ENCODE data around the gene VEGFB. TPM values are rescaled to one million over a fixed set of nuclear protein-coding genes. Genes with fewer than 3 reads are reported as not detected.

The VEGFB gene
- total RNA-seq, 4 donors from 2014 or later, result 33.6 to 87.5 (median 58.2) TPM

DNA sequence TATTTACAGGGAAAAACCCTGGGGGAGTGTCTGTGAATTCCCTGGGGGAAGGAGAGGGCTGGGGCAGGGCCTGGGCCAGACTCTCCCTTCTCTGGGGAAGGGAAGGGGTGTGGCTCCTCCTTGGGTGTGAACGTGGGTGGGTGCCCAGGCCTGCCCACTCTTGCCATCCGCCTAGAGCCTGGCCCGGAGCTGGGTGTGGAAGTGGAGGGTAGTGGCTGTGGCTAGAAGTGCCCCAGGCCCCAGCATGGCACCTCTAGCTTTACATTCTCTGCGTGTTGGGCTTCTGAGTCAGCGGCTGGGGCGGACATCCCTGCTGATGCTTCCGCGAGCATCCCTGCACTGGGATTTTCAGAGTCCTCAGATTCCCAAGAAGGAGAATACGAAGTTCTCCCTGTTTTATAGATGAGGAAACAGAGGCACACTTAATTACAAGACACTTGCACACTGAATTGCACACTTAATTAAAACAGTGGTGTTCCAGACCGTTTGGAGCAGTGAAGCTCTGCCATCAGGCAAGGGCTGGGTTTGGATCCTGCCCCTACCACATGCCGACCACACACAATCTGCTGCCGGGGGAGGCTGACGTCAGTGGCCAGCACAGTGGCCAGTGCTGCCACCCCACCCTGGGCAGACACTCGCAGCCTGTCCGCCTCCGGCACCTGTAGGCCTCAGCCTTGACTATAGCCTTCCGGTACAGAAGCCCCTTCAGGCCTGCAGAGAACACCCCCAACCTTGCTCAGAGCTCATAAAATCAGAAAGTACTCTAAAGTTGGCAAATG is 42.5 kb downstream of the VEGFB start:
- intact Hi-C loops (cut with DNase I; ENCODE audit: low total_unique reads), result no loop called here
- Histone ChIP-seq H3K4me3 (no peak overlapping the region), H3K36me3 (peaks cover 0 to 15% of the 10 kb centered on the region in 2 donors), H3K9me3 (no peaks in the 10 kb centered on the region), H3K4me1 (peaks cover 3 to 6% of the 10 kb centered on the region in 2 donors), H3K27ac (no peak overlapping the region), H3K27me3 (no peaks in the 10 kb centered on the region)
- in situ Hi-C loops (cut with MboI; ENCODE audit: low sequenced_read_pairs in 4 of 4), result no loop called here
- TF ChIP-seq POLR2A (IDR thresholded peaks at IDR 0.05) (no peak), CTCF (IDR thresholded peaks at IDR 0.05 in 4 of 5, conservative IDR thresholded peaks at IDR 0.05 in 1 of 5) (no peak)
- ATAC-seq (no peak), DNase-seq (no peak)

GRCh38 chr11:64278576-64279190 is 44.3 kb downstream of the VEGFB start:
- Histone ChIP-seq H3K4me1 (peaks cover 6% of the 10 kb centered on the region in 2 donors), H3K27ac (no peak overlapping the region), H3K36me3 (peaks cover 0 to 20% of the 10 kb centered on the region in 2 donors), H3K9me3 (no peaks in the 10 kb centered on the region), H3K27me3 (no peaks in the 10 kb centered on the region), H3K4me3 (no peak overlapping the region)
- in situ Hi-C loops (cut with MboI; ENCODE audit: low sequenced_read_pairs in 4 of 4), result no loop called here
- intact Hi-C loops (cut with DNase I; ENCODE audit: low total_unique reads), result no loop called here
- TF ChIP-seq CTCF (IDR thresholded peaks at IDR 0.05 in 4 of 5, conservative IDR thresholded peaks at IDR 0.05 in 1 of 5), result no peak
- no peak for DNase-seq
- no peak for ATAC-seq

- H3K9me3 ChIP-seq, result no peaks in the 10 kb centered on the region
- peaks cover 0 to 11% of the 10 kb centered on the region in 2 donors for H3K36me3 ChIP-seq
- H3K27me3 ChIP-seq, result no peaks in the 10 kb centered on the region
- in situ Hi-C loops (cut with MboI; ENCODE audit: low sequenced_read_pairs in 4 of 4) (no loop called here), intact Hi-C loops (cut with DNase I; ENCODE audit: low total_unique reads) (no loop called here)
- H3K4me3 ChIP-seq, result no peak overlapping the region
- TF ChIP-seq CTCF (IDR thresholded peaks at IDR 0.05 in 4 of 5, conservative IDR thresholded peaks at IDR 0.05 in 1 of 5) (no peak), POLR2A (IDR thresholded peaks at IDR 0.05) (no peak)
- DNase-seq (no peak), ATAC-seq (no peak)
- no peak overlapping the region for H3K27ac ChIP-seq
- H3K4me1 ChIP-seq, result peaks cover 22 to 25% of the 10 kb centered on the region in 2 donors
These were observed 47.8 kb downstream of the VEGFB start for GRCh38 chr11:64281957-64282770.

GRCh38 chr11:64283092-64283491 is 48.7 kb downstream of the VEGFB start:
- ATAC-seq (no peak), DNase-seq (no peak)
- H3K27me3 ChIP-seq, result no peaks in the 10 kb centered on the region
- H3K4me1 ChIP-seq, result peaks cover 22 to 25% of the 10 kb centered on the region in 2 donors
- intact Hi-C loops (cut with DNase I; ENCODE audit: low total_unique reads) (no loop called here), in situ Hi-C loops (cut with MboI; ENCODE audit: low sequenced_read_pairs in 4 of 4) (no loop called here)
- TF ChIP-seq CTCF (IDR thresholded peaks at IDR 0.05 in 4 of 5, conservative IDR thresholded peaks at IDR 0.05 in 1 of 5) (no peak), POLR2A (IDR thresholded peaks at IDR 0.05) (no peak)
- no peak overlapping the region for H3K4me3 ChIP-seq
- no peaks in the 10 kb centered on the region for H3K9me3 ChIP-seq
- H3K36me3 ChIP-seq, result peaks cover 0 to 6% of the 10 kb centered on the region in 2 donors
- no peak overlapping the region for H3K27ac ChIP-seq

Measured in gastrocnemius medialis (tissue), 4 donors.